ENCODE data around the gene NCAPG2.

The NCAPG2 gene

GRCh38 chr7:158732494-158733219 lies 28.1 kb upstream of the NCAPG2 start:
- DNase-seq: no peak

GRCh38 chr7:158731761-158732160 lies 27.2 kb upstream of the NCAPG2 start:
- DNase-seq: no peak

GRCh38 chr7:158730383-158731346 lies 26.1 kb upstream of the NCAPG2 start:
- DNase-seq: no peak

- no peak for DNase-seq
These were observed 25.2 kb upstream of the NCAPG2 start for GRCh38 chr7:158729646-158730382.

GRCh38 chr7:158728911-158729645 lies 24.5 kb upstream of the NCAPG2 start:
- DNase-seq: no peak

GRCh38 chr7:158727690-158728089 lies 23.1 kb upstream of the NCAPG2 start:
- no peak for DNase-seq

- no peak for DNase-seq
These were observed 21.7 kb upstream of the NCAPG2 start for GRCh38 chr7:158726277-158726807.

- no peak for DNase-seq
These were observed 20.8 kb upstream of the NCAPG2 start for GRCh38 chr7:158725506-158725800.

- DNase-seq: no peak
These were observed 20.3 kb upstream of the NCAPG2 start for GRCh38 chr7:158724658-158725505.

GRCh38 chr7:158723714-158724385 lies 19.2 kb upstream of the NCAPG2 start:
- DNase-seq: no peak

GRCh38 chr7:158723266-158723665 lies 18.7 kb upstream of the NCAPG2 start:
- no peak for DNase-seq

- DNase-seq: no peak
These were observed 18.1 kb upstream of the NCAPG2 start for GRCh38 chr7:158722574-158723237.

GRCh38 chr7:158720112-158720511 lies 15.5 kb upstream of the NCAPG2 start:
- DNase-seq: no peak

- no peak for DNase-seq
These were observed 12.2 kb upstream of the NCAPG2 start for GRCh38 chr7:158716802-158717201.

GRCh38 chr7:158710651-158711102 lies 6.1 kb upstream of the NCAPG2 start:
- no peak for DNase-seq

GRCh38 chr7:158707610-158708009 lies 3.0 kb upstream of the NCAPG2 start:
- DNase-seq: no peak

- no peak for DNase-seq
These were observed 2.3 kb upstream of the NCAPG2 start for GRCh38 chr7:158706710-158707590.

- no peak for DNase-seq
These were observed 1.7 kb upstream of the NCAPG2 start for GRCh38 chr7:158706273-158706704.
